GM18498 (cell line): Measurements from ENCODE around the gene LIME1.

Source experiments
- ATAC-seq: cut with Tn5 transposase; IDR thresholded peaks from one replicate; pipeline ENCODE4 v1.9.1; 2021; ENCODE audit warnings: mild to moderate bottlenecking, moderate library complexity; ENCODE audit not compliant: unreplicated experiment

Gene LIME1

DNA sequence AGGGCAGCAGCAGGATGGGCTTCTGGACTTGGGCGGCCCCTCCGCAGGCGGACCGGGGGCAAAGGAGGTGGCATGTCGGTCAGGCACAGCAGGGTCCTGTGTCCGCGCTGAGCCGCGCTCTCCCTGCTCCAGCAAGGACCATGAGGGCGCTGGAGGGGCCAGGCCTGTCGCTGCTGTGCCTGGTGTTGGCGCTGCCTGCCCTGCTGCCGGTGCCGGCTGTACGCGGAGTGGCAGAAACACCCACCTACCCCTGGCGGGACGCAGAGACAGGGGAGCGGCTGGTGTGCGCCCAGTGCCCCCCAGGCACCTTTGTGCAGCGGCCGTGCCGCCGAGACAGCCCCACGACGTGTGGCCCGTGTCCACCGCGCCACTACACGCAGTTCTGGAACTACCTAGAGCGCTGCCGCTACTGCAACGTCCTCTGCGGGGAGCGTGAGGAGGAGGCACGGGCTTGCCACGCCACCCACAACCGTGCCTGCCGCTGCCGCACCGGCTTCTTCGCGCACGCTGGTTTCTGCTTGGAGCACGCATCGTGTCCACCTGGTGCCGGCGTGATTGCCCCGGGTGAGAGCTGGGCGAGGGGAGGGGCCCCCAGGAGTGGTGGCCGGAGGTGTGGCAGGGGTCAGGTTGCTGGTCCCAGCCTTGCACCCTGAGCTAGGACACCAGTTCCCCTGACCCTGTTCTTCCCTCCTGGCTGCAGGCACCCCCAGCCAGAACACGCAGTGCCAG, 39.7 kb upstream of the LIME1 start, which contains the start of gene TNFRSF6B:
Gene TNFRSF6B, plus strand, starts transcription at position 25 of the 729 bp plus-strand sequence. Its CDS starts 116 bp downstream, at position 141.
- no peak for ATAC-seq

DNA sequence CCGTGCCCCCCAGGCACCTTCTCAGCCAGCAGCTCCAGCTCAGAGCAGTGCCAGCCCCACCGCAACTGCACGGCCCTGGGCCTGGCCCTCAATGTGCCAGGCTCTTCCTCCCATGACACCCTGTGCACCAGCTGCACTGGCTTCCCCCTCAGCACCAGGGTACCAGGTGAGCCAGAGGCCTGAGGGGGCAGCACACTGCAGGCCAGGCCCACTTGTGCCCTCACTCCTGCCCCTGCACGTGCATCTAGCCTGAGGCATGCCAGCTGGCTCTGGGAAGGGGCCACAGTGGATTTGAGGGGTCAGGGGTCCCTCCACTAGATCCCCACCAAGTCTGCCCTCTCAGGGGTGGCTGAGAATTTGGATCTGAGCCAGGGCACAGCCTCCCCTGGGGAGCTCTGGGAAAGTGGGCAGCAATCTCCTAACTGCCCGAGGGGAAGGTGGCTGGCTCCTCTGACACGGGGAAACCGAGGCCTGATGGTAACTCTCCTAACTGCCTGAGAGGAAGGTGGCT, 39.1 kb upstream of the LIME1 start:
- ATAC-seq, result no peak

- ATAC-seq, result no peak
Observed at GRCh38 chr20:63697868-63698545, 38.5 kb upstream of the LIME1 start.

DNA sequence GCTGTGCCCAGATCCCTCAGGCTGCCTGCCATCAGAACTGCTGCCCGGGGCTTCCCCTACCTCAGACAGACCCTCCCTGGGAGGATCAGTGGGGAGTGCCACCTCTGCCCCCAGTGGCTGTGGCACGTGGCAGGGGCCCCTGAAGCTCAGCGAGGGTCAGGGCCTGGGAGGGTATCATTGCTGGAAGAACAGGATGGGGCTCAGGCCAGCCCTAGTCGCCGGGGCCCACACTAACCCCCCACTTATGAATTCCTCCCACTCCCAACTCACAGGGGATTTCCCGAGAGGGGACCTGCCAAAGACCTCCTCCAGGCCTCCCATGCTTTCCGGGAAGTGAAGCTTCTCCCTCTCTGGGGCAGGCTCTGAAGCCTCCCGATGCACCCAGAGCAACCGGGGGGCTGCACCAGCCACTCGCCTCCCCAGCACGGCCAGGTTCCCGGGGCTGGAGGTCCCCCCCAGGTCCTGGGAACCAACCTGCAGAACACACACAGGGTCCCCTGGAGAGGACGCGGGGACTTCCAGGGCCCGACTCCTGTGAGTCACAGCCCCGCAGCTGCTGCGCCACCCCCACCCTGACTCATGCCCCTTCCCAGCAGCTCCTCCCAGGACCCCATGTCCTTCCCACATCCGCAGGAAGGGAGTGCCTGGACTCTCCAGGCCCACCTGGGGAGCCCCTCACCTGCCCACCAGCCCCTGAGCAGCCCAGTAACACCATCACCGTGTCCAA, 37.6 kb upstream of the LIME1 start:
- no peak for ATAC-seq

GRCh38 chr20:63699466-63700198, 36.8 kb upstream of the LIME1 start:
- no peak for ATAC-seq

DNA sequence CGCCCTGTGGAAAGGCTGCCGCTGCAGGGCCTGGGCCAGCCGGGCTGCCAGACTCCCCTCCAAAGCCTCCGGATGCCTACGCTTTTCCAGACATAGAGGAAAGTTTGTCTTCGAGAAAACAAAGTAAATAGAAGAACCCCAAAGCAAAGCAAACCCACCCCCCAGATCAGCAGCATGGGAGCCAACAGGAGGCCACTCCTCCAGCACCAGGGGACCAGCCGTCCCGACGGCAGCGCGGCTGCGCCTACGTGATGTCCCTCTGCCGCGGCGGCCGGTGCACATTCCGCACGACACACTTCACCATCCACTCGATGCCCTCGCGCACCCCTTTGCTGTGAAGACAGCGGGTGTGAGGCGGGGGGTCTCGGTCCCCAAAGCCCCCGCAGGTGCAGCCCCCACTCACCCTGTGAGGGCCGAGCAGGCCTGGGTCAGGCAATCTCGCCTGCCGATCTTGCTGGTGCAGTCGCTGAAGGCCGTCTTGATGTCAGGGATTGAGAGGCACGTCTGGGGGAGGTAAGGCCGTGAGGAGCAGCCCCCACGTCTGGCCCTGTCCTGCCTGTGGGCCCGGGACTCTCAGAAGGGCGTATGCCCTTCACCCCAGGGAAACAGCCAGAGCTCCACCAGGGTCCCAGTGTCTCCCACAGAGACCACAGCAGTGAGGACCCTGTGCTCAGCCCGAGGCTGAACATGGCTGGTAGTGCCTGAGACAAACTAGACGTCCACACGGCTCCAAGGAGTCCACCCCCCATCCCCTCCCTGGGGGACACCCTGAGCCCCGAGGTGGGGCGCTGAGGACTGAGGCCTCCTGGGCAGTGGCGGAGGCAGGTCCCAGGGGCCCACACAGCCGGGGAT, 36.0 kb upstream of the LIME1 start:
- no peak for ATAC-seq

- no peak for ATAC-seq
Observed at GRCh38 chr20:63701051-63701328, 35.5 kb upstream of the LIME1 start.

DNA sequence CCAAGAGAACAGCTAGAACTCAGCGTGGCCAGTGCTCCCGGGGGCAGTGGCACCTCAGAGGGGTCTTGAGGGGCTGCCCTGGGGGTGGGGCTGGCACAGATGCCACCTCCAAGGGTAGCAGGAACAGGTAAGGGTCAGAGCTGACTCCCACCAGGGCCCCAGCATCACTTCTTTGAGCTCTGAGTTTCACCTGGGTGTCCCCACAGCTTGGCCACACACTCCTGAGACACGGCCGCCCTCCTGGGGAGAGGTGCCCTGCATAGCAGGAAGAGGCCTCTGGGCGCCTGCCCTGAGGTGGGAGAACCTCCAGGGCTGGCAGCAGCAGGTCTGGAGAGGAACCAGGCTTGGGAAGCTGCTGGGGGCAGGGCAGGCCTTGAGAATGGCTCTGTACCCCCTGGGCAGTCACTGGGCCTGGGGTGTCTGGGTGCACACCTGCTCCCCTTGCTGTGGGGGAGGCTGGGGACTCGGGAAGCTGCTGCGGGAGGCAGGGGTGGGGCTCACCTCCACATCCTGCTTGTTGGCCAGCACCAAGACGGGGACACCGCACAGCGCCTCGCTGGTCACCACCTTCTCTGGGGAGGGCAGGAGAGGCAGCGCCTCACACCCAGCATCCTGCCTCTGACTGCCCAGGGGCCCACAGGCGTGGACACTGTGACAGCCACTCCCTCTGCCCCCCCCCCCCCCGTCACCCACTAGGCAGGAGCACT, 35.0 kb upstream of the LIME1 start:
- no peak for ATAC-seq

DNA sequence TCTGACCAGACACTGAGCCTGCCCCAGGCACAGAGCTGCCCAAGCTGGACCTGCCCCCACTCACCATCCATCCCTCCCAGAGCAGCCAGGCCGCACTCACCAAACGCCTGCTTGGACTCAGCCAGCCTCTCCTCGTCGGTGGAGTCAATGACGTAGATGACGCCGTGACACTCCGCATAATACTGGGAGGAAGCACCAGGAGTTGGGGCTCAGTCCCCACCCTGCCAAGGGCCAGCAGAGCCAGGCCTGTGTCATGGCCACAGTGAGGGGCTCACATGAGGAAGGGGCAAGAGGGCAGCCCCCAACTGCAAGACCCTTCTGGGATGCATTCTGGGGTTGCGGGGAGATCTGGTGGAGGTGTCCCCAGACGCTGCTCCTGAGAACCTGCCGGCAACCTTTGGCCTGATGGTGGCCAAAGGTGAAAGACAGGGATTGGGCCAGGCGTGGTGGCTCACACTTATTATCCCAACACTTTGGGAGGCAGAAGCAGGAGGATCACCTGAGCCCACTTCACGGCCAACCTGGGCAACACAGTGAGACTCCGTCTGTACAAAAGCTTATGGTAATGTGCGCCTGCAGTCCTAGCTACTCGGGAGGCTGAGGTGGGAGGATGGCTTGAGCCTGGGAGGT, 34.3 kb upstream of the LIME1 start:
- no peak for ATAC-seq

DNA sequence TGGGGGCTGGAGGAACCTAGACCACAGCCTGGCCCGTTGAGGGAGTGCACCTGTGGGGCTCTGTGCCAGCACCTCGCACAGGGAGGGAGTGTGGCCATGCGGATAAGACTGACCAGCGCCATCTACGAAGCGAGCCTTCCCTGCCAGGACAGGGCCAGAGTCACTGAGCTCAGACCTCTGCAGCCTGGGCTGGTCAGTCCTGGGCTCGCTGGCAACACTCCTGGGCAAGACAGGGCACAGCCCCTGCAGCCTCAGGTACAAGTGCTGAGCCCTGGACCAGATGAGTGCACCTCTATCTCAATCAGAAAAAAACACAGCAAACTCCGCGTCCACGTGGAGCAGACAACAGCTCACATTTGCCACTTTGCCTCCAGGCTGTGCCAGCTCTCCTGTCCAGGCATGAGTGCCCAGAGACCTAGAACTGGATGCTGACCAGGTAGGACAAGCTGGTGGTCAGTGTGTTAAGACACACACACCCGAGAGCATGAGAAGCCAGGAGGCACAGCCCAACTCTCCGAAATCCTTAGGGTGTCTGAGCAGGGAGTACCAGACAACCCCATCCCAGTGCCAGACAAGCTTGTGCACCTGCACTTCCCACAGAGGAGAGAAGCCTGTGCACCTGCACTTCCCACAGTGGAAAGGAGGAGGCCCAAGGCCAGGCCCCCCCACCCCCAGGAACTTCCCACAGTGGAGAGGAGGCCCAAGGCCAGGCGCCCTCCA, 33.6 kb upstream of the LIME1 start:
- no peak for ATAC-seq

DNA sequence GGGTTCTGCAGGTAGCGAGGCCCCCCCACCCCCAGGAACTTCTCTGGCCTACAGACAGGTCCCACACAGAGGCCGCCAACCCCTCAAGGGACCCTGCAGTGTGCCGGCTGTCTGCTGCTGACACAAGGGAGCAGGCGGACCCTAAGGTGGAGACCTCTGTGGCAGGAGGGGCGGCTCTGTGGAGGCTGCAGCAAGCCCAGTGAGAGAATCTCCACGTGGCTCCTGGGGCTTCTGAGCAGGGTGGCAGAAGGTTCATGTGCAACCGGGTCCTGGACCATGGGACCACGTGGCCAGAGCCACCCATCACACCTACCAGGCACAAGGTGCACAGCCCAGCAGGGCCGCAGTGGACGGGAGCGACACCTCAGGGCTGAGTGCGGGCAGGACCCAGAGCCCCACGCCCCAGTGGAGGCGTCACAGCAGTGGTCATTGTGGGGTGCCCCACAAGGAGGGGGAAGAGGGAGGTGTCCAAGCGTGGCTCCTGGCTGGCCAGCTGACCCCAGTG, 32.9 kb upstream of the LIME1 start:
- ATAC-seq, result no peak

- ATAC-seq, result no peak
Observed at GRCh38 chr20:63703976-63704748, 32.3 kb upstream of the LIME1 start.

- ATAC-seq, result no peak
Observed at GRCh38 chr20:63704749-63705117, 31.7 kb upstream of the LIME1 start.

DNA sequence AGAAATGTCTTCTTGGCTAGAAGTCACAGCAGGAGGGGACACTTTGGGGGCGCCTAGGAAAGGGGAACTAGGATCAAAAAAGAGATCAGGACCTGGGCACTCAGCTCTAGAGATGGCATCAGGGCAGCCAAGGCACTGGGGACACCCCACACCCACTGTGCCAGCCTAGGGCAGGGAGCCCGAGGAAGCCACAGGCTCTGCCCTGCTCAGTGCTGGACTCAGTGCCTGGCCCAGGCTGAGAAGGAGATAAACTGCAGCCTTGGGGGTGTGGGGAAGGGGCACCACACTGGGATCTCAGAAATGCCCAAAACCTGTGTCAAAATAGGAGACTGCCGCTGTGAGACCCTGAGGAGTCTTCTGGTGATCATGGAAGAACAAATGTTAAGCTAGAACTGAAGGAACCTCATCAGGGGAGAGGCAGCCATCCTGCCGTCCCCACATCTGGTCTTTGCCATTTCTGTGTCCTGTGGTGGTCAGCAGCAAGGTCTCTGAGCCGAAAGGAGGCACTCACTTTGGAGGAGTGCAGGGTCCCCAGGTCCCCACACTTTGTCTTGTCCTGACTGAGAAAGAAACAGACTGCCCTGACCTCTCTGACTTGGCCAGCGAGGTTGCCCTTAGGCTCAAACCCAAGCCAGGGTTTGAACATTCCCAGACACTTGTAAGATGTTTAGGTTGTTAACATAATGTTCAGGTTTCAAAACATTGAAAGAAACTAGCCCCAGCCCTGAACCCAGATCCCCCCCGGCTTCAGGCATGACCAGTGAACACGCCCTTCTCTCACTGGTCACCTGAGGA, 31.0 kb upstream of the LIME1 start:
- no peak for ATAC-seq

GRCh38 chr20:63706027-63706695, 30.3 kb upstream of the LIME1 start:
- no peak for ATAC-seq

DNA sequence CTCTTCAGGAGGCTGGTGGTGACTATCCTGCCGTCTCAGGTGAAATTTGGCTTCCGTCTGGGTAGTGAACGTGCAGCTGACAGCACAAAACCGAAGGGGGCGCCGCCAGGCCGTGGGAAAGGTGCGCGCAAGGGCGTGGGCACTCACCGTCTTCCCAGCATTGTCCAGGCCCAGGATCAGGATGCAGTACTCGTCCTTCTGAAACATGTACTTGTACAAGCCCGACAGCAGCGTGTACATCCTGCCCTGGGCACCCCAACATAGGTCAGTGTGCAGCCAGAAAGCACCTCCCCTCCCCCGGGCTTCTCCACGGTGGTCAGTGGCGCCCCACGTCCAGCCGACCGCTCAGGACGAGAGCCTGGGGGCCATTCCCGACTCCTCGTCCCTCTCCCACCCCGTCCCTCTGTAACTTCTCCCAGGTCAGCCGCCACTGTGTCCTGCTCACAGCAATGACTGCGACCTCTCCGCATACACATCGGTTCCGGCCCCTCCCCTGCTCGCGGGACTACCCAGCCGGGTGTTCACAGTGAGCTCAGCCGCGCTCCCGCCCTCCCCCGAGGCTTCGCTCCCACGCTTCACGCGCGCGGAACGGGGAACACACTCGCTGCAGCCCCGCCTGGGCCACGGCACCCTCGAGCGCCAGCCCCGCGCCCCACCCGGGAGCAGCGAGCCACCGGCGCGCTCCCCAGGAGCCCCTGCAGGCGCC, 29.5 kb upstream of the LIME1 start:
- peak; percentile 36 for ATAC-seq
